ENCODE data around the gene NUDT22.

Gene NUDT22

DNA sequence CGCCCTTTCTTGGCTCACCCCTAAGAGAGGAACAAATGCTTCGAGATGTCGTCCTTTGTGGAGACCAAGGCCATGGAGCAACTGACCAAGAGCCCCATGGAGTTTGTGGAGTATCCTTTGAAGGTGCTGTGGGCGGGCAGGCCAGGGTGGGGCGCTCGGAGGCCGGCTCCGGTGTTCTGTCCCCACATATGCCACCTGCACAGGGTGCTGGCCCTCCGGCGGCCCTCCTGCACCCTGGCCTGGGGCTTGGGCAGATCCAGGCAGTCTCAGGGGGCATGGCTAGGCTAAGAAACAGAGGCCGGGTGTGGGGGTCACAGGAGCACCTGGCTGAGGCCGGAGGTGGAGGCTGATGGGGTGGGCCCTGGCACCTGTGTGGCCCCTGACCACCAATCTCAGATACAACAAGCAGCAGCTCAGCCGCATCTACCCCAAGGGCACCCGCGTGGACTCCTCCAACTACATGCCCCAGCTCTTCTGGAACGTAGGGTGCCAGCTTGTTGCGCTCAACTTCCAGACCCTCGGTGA, 35.5 kb downstream of the NUDT22 start:
- TF ChIP-seq, protein P1, sequence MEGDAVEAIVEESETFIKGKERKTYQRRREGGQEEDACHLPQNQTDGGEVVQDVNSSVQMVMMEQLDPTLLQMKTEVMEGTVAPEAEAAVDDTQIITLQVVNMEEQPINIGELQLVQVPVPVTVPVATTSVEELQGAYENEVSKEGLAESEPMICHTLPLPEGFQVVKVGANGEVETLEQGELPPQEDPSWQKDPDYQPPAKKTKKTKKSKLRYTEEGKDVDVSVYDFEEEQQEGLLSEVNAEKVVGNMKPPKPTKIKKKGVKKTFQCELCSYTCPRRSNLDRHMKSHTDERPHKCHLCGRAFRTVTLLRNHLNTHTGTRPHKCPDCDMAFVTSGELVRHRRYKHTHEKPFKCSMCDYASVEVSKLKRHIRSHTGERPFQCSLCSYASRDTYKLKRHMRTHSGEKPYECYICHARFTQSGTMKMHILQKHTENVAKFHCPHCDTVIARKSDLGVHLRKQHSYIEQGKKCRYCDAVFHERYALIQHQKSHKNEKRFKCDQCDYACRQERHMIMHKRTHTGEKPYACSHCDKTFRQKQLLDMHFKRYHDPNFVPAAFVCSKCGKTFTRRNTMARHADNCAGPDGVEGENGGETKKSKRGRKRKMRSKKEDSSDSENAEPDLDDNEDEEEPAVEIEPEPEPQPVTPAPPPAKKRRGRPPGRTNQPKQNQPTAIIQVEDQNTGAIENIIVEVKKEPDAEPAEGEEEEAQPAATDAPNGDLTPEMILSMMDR (IDR thresholded peaks at IDR 0.05): no peak
- Mint-ChIP-seq H3K27ac (no peak overlapping the region), H3K4me1 (peaks cover 27% of the 10 kb centered on the region), H3K27me3 (ENCODE audit: low read depth, poor library complexity) (peaks cover 2% of the 10 kb centered on the region), H3K4me3 (no peak overlapping the region), H3K36me3 (ENCODE audit: low read depth) (peaks cover 21% of the 10 kb centered on the region), H3K9me3 (no peaks in the 10 kb centered on the region)
- DNase-seq: no peak

DNA sequence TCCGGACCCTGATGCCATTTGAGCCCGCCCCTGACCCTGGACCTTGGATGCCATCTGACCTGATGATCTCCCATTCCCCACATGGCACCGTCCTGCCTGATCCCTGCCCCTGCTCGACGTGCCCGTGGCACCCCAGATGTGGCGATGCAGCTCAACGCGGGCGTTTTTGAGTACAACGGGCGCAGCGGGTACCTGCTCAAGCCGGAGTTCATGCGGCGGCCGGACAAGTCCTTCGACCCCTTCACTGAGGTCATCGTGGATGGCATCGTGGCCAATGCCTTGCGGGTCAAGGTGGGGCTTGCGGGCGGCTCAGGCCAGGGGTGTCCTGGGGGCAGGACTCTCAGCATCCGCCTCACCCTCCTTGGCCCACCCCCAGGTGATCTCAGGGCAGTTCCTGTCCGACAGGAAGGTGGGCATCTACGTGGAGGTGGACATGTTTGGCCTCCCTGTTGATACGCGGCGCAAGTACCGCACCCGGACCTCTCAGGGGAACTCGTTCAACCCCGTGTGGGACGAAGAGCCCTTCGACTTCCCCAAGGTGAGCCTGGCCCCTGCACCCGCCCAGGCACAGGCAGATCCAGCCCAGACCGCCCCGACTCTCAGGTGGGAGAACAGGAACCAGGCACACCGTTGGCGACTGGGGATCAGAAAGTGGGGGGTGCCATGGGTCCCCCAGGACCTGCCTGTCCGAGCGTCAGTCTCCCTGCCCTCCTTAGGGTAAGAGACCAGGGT, 36.4 kb downstream of the NUDT22 start:
- TF ChIP-seq, protein P1 (IDR thresholded peaks at IDR 0.05): no peak
- peaks cover 2% of the 10 kb centered on the region for H3K27me3 Mint-ChIP-seq (ENCODE audit: low read depth, poor library complexity)
- H3K4me3 Mint-ChIP-seq: no peak overlapping the region
- H3K36me3 Mint-ChIP-seq (ENCODE audit: low read depth): peaks cover 21% of the 10 kb centered on the region
- H3K4me1 Mint-ChIP-seq: peaks cover 27% of the 10 kb centered on the region
- no peak overlapping the region for H3K27ac Mint-ChIP-seq
- DNase-seq: no peak
- no peaks in the 10 kb centered on the region for H3K9me3 Mint-ChIP-seq

DNA sequence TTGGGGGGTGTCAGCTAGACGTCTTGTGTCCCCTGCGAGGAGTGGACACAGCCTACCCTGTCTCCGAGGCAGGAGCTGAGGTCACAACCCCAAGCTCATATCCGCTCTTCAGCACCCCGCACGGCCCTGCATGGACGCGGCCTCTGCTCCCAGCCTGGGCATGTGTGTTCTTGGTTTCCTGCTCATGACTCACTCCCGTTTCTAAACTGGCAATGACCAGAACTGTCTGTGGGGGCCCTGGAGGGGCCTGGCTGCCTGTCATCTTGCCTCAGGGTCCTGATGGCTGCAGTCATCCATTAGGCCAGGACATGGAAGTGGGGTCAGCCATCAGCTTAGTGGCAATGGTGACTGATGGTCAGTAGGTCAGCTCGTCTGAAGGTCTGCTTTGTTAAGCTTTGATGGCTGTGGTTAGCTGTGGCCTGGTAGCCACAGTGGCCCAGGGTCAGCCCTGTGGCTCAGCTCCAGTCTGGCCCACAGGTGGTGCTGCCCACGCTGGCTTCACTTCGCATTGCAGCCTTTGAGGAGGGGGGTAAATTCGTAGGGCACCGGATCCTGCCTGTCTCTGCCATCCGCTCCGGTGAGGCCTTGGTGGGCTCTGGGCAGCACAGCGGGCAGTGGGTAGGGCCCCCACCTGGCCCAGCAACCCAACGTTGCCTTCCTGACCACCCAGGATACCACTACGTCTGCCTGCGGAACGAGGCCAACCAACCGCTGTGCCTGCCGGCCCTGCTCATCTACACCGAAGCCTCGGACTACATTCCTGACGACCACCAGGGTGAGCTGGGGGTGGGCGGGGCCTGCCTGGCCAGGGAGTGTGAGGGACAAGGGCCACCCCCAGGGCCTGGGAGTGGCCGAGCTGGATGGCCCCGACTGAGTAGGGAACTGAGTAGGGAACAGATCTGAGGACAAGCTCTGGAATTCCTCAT, 37.2 kb downstream of the NUDT22 start:
- H3K4me1 Mint-ChIP-seq: peaks cover 35% of the 10 kb centered on the region
- DNase-seq: peak; percentile 60
- H3K36me3 Mint-ChIP-seq (ENCODE audit: low read depth): peaks cover 16% of the 10 kb centered on the region
- TF ChIP-seq, protein P1 (IDR thresholded peaks at IDR 0.05): no peak
- no peak overlapping the region for H3K4me3 Mint-ChIP-seq
- H3K27ac Mint-ChIP-seq: peak overlapping the region; percentile 59
- H3K9me3 Mint-ChIP-seq: no peaks in the 10 kb centered on the region
- peaks cover 2% of the 10 kb centered on the region for H3K27me3 Mint-ChIP-seq (ENCODE audit: low read depth, poor library complexity)

DNA sequence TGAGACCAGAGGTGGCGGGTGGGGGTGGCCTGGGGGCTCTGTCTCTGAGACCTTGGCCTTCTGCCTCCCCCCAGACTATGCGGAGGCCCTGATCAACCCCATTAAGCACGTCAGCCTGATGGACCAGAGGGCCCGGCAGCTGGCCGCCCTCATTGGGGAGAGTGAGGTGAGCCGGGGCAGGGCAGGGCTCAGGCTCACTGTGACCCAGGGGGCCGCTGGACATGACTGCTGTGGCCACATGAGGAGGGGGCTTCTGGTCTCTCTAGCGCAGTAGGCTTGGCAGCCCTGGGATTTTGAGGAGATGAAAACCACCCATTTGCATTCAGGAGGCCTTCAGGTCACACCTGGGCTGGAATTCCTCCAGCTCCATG, 37.9 kb downstream of the NUDT22 start:
- Mint-ChIP-seq H3K27ac (peak overlapping the region; percentile 88), H3K36me3 (ENCODE audit: low read depth) (peaks cover 16% of the 10 kb centered on the region), H3K4me1 (peaks cover 42% of the 10 kb centered on the region), H3K9me3 (no peaks in the 10 kb centered on the region), H3K27me3 (ENCODE audit: low read depth, poor library complexity) (peaks cover 2% of the 10 kb centered on the region), H3K4me3 (no peak overlapping the region)
- no peak for DNase-seq
- TF ChIP-seq, protein P1 (IDR thresholded peaks at IDR 0.05): no peak

DNA sequence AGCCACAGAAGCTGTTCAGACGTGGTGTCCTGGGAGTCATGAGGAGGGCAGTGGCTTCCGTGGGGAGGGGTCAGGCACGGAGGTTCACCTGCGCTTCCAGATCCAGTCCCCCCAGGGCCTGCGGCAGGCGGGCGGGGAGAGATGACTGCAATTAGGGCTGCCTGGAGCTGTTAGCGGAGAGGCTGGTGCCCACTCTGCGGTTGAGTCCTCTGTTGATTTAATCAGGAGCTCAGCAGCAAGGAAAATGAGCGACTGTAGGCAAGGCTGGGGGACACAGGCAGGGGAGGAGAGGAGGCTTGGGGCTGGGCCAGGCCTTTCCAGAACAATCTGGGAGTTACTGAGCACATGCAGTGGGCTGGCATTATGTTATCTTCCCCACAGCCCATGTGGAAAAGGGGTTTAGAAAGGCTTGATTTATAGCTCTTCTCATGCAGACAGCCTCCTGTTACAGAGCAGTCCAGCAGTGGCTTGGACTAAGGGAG, 38.3 kb downstream of the NUDT22 start:
- H3K4me1 Mint-ChIP-seq: peaks cover 42% of the 10 kb centered on the region
- DNase-seq: no peak
- H3K27me3 Mint-ChIP-seq (ENCODE audit: low read depth, poor library complexity): peaks cover 2% of the 10 kb centered on the region
- H3K36me3 Mint-ChIP-seq (ENCODE audit: low read depth): peaks cover 14% of the 10 kb centered on the region
- TF ChIP-seq, protein P1 (IDR thresholded peaks at IDR 0.05): no peak
- H3K27ac Mint-ChIP-seq: peak overlapping the region; percentile 88
- no peak overlapping the region for H3K4me3 Mint-ChIP-seq
- no peaks in the 10 kb centered on the region for H3K9me3 Mint-ChIP-seq

Measured in nephron progenitor cell (in vitro differentiated cells).